HepG2 (cell line): ENCODE results near the gene EGFR.

Source experiments
- BCL6 ChIP-seq: IDR thresholded peaks from 2 replicates; pipeline ENCODE4 v1.6.1; 2016; ENCODE audit warnings: missing genetic modification reagents, missing compliant biosample characterization
- CEBPB ChIP-seq: IDR thresholded peaks from 2 replicates; pipeline ENCODE4 v1.6.1; 2011; ENCODE audit warnings: low read depth, low read length, improper control_type of control experiment, borderline replicate concordance
- CREB3 ChIP-seq: sonication (generic); formaldehyde crosslinking; IDR thresholded peaks from 2 replicates; pipeline ENCODE4 v1.5.0; 2020; ENCODE audit warnings: missing genetic modification reagents
- EP300 ChIP-seq, 3 experiments: sonication (generic) in 1 of 3; formaldehyde crosslinking in 1 of 3; IDR thresholded peaks; 2 replicates each; pipeline versions ENCODE4 v1.5.1 to v1.6.1; 2011 to 2020; ENCODE audit warnings: low read depth in 2 of 3, low read length in 2 of 3, borderline replicate concordance in 1 of 3, improper control_type of control experiment in 1 of 3, mild to moderate bottlenecking in 1 of 3, missing genetic modification reagents in 1 of 3, moderate library complexity in 1 of 3
- HCFC1 ChIP-seq: fragments of 150-350 bp; IDR thresholded peaks from 2 replicates; pipeline ENCODE4 v1.6.1; 2014; ENCODE audit warnings: low read depth, low read length
- KAT7 ChIP-seq: IDR thresholded peaks from 2 replicates; pipeline ENCODE4 v1.6.1; 2018; ENCODE audit warnings: borderline replicate concordance, missing compliant biosample characterization
- SIN3A ChIP-seq: IDR thresholded peaks from 2 replicates; pipeline ENCODE4 v1.6.1; 2011; ENCODE audit warnings: low read depth, mild to moderate bottlenecking, control low read depth, low read length, borderline replicate concordance
- ZBTB7A ChIP-seq: sonication (generic); formaldehyde crosslinking; IDR thresholded peaks from 2 replicates; pipeline ENCODE4 v1.8.0; 2022; ENCODE audit warnings: mild to moderate bottlenecking, missing genetic modification reagents
- TF ChIP-seq, protein P1 (sequence below): sonication (generic); formaldehyde crosslinking; IDR thresholded peaks from 2 replicates; pipeline ENCODE4 v1.5.0; 2020; ENCODE audit warnings: mild to moderate bottlenecking, missing genetic modification reagents

- TF ChIP-seq KAT7 (CRISPR knock-in tag) (no peak), BCL6 (CRISPR knock-in tag) (no peak), SIN3A (no peak), HCFC1 (no peak), CEBPB (no peak), ZBTB7A (CRISPR knock-in tag) (no peak), CREB3 (no peak), EP300 (IDR thresholded peaks at IDR 0.05; ENCODE audit: low read depth in 2 of 2, low read length in 2 of 2) (no peak), EP300 (CRISPR knock-in tag; IDR thresholded peaks at IDR 0.05; ENCODE audit: borderline replicate concordance) (no peak)
- TF ChIP-seq, protein P1, sequence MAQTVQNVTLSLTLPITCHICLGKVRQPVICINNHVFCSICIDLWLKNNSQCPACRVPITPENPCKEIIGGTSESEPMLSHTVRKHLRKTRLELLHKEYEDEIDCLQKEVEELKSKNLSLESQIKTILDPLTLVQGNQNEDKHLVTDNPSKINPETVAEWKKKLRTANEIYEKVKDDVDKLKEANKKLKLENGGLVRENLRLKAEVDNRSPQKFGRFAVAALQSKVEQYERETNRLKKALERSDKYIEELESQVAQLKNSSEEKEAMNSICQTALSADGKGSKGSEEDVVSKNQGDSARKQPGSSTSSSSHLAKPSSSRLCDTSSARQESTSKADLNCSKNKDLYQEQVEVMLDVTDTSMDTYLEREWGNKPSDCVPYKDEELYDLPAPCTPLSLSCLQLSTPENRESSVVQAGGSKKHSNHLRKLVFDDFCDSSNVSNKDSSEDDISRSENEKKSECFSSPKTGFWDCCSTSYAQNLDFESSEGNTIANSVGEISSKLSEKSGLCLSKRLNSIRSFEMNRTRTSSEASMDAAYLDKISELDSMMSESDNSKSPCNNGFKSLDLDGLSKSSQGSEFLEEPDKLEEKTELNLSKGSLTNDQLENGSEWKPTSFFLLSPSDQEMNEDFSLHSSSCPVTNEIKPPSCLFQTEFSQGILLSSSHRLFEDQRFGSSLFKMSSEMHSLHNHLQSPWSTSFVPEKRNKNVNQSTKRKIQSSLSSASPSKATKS, result no peak
Observed at GRCh38 chr7:55019691-55020465, 1.1 kb downstream of the EGFR start.
